Measurements from ENCODE around the gene ANXA4.

ANXA4 gene

GRCh38 chr2:69741575-69742321 is at the start of gene ANXA4:
TSS of gene ANXA4 (plus strand) at chr2:69742134. CDS start at chr2:69781566, 39,432 bp downstream.
- DNase-seq: no peak

GRCh38 chr2:69692424-69692823 is 49.5 kb upstream of the ANXA4 start:
- no peak for DNase-seq

GRCh38 chr2:69693059-69693774 is 48.7 kb upstream of the ANXA4 start:
- DNase-seq: no peak

- no peak for DNase-seq
These were observed 48.0 kb upstream of the ANXA4 start for GRCh38 chr2:69693775-69694450.

- DNase-seq: no peak
These were observed 46.8 kb upstream of the ANXA4 start for GRCh38 chr2:69694894-69695849.

GRCh38 chr2:69695850-69696216 is 46.1 kb upstream of the ANXA4 start:
- DNase-seq: no peak

- no peak for DNase-seq
These were observed 41.6 kb upstream of the ANXA4 start for GRCh38 chr2:69700381-69700780.

DNA sequence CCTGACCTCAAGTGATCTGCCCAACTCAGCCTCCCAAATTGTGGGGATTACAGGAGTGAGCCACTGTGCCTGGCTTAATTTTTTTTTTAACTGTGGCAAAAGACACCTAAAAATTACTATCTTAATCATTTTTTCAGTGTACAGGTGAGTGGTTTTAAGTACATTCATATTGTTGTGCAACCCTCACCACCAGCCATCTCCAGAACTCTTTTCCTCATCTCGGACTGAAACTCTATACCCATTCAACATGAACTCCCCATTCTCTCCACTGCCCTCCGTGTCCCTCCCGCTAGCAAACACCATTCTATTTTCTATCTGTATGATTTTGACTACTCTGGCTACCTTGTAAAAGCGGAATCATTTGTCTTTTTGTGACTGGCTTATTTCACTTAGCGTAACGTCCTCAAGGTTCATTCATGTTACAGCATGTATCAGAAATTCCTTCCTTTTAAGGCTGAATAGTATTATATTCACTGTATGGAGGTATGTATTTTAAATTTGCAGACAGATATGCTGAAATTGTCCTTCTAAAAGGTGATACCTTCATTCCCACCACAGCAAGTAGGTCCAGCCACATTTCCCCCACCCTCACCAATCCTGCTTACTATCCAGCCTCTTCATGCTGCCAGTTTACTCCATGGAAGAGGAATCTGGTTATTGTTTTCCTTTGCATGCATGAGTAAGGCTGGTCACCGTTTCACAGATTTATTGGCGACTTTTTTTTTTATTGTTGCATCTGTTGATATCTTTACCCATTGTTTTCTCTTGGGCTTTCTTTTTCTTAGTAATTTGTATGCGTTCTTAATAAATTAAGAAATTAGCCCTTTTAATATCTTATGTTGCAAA is 40.6 kb upstream of the ANXA4 start:
- DNase-seq: no peak

DNA sequence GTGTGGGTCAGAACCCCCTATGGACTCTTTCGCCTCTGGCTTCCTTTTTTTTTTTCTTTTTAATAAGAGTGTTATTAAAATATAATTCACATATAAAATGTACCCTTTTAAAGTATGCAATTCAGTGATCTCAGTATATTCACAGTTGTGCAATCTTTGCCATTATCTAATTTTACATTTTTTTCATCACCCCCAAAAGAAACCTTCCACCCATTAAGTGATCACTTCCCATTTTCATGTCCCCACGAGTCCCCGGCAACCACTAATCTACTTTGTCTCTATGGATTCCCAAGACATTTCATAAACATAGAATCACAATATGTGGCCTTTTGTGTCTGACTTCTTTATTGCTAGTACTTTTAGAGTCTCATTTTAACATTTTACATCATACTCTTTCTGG is 38.7 kb upstream of the ANXA4 start:
- no peak for DNase-seq

- DNase-seq: no peak
These were observed 37.5 kb upstream of the ANXA4 start for GRCh38 chr2:69704446-69704845.

DNA sequence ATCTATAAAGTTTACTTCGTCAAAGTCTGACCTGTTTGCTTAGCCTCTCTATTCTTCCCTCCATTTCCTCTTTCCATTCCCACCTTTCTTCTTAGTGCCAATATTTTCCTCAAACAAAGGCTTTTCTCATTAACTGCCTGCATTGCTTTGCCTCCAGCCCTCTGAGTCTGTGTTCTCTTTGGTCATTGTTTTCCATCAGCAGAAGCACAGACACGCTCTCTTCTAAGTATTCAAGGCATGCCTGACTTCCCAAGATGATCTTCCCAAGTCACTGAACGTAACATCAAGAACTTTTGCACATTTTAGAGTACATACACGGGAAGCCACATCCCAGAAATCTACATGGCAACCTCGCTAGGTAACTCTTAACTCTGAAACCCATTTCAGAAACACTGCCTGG is 32.6 kb upstream of the ANXA4 start:
- no peak for DNase-seq

DNA sequence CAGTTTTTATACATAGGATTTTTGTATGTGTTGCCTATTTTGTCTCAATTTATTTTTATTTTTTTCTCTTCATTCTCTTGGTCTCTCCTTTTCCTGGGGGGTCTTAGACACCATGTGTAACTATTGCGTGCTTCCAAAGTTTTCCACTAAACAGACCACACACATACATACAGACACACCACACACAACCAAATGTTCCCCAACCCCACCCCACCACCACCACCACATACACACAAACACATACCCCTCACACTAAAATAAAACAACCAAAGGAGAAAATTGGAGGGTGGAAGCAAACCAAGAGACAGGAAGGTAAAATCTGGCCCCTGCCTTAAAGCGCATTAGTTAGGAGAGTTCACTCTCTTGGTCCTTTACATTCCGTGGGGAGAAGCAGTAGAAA is 30.0 kb upstream of the ANXA4 start:
- DNase-seq: no peak

DNA sequence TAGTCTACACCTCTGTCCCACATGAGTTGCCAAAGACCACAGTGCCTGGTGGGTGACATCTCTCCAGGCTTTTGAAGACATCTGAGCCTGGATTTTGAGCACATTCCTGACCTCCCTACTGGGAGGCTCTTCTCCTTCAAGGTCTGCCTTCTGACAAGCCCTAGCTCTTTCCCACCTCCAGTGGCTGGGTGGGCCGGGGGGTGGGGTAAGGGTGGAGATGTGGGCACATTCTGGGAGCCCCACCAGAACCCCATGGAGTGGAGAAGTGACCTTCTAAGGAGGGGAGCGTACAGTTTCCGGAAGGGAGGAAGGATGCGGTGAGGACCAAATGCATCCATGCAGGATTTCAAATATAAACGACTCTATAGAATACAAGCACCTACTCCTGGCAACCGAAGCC is 27.9 kb upstream of the ANXA4 start:
- DNase-seq: no peak

DNA sequence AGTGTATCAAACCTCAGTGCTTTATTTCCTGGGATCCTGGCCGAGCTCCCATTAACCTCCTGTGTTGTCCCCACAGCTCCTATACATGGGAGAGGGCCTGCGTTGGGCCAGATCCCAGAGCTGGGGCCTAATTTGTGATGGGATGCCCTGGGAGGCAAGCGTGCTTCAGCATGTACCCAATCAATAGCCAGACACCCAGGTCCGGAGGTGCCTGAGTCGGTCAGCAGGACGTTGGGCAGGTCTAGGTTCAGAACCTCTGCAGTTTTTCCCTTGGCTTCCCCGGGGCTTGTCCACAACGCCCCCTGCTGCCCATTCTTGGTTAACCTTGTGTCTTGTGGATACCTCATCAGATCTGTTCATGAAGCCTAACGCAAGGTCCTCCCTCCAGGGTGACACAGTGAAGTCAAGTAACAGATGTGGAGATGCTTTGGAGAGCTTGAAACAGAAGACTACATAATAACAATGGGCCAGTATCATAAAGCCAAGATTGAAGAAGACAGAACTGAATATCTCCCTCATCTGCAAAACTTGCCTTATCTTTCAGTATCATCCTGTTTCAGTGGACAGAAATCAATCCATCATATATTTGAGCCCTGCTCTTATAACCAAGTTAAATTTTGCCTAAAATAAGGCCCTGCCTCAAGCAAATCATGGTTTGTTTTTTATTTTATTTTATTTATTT is 27.3 kb upstream of the ANXA4 start:
- peak; percentile 46 for DNase-seq

DNA sequence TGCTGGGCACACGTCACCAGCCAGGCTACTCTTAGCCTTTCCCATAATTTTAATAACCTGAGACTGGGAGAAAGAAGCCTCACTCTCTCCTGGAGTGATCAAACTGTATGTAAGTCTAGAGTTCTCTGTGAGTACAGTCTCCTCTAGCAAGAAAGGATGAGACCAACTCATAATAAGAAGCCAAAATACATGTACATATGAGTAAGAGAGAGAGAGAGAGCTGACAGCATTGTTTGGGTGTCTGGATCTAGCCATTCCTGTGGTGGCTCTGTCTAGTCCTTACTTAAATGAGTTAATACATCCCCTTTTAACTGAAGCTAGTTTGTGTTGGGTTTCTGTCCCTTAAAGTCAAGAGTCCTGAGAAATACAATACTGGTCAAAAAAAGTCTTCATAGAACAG is 26.0 kb upstream of the ANXA4 start:
- DNase-seq: no peak

GRCh38 chr2:69716555-69717120 is 25.3 kb upstream of the ANXA4 start:
- no peak for DNase-seq

- DNase-seq: no peak
These were observed 24.7 kb upstream of the ANXA4 start for GRCh38 chr2:69717186-69717585.

GRCh38 chr2:69717861-69718273 is 24.1 kb upstream of the ANXA4 start:
- no peak for DNase-seq

- no peak for DNase-seq
These were observed 23.5 kb upstream of the ANXA4 start for GRCh38 chr2:69718338-69718965.

- no peak for DNase-seq
These were observed 21.5 kb upstream of the ANXA4 start for GRCh38 chr2:69720404-69720803.
